SU-DHL-6 (cell line): ENCODE measurements around the gene DDN.

Source experiments
- H2AFZ ChIP-seq: fragments of 200-600 bp; sonication (generic); 2 replicates; pipeline ENCODE4 v1.6.1; 2014; ENCODE audit warnings: low read depth, mild to moderate bottlenecking, moderate library complexity, mixed read lengths, antibody characterized with exemption, low read length; ENCODE audit not compliant: severe bottlenecking
- H3F3A ChIP-seq: fragments of 200-600 bp; shearing (Covaris generic); 2 replicates; pipeline ENCODE4 v1.6.0; 2016; ENCODE audit warnings: antibody characterized with exemption, mild to moderate bottlenecking; ENCODE audit not compliant: insufficient read depth
- H3K27ac ChIP-seq: fragments of 200-600 bp; sonication (generic); 2 replicates; pipeline ENCODE4 v1.5.1; 2016; ENCODE audit warnings: low read depth, mild to moderate bottlenecking, low read length, moderate library complexity, mixed read lengths
- H3K27me3 ChIP-seq: fragments of 200-600 bp; sonication (generic), shearing (Covaris generic); 2 replicates; pipeline ENCODE4 v1.6.0; 2014; ENCODE audit warnings: mild to moderate bottlenecking, low read length
- H3K36me3 ChIP-seq: fragments of 200-600 bp; sonication (generic); 2 replicates; pipeline ENCODE4 v1.6.1; 2014; ENCODE audit warnings: mild to moderate bottlenecking, low read length, mixed read lengths
- H3K4me2 ChIP-seq: fragments of 300-600, 200-600 bp; shearing (Covaris generic), sonication (generic); 2 replicates; pipeline ENCODE4 v1.6.0; 2014; ENCODE audit warnings: low read length, low read depth, mild to moderate bottlenecking; ENCODE audit not compliant: poor library complexity, severe bottlenecking
- H3K4me3 ChIP-seq: fragments of 200-600 bp; sonication (generic); 2 replicates; pipeline ENCODE4 v1.5.1; 2014; ENCODE audit warnings: antibody characterized with exemption, low read length, mild to moderate bottlenecking, mixed read lengths; ENCODE audit not compliant: insufficient read depth, poor library complexity, severe bottlenecking
- H3K79me2 ChIP-seq: fragments of 200-600 bp; sonication (generic); 2 replicates; pipeline ENCODE4 v1.6.1; 2014; ENCODE audit warnings: mild to moderate bottlenecking, low read length, moderate library complexity; ENCODE audit not compliant: insufficient read depth
- H3K9ac ChIP-seq: fragments of 200-600 bp; sonication (generic); 2 replicates; pipeline ENCODE4 v1.7.0; 2014; ENCODE audit warnings: mild to moderate bottlenecking, low read length
- H3K9me2 ChIP-seq: fragments of 200-600 bp; sonication (generic); replicated peaks from 2 replicates; pipeline ENCODE4 v1.6.1; 2014; ENCODE audit warnings: low read length; ENCODE audit not compliant: insufficient read depth
- H3K9me3 ChIP-seq: fragments of 200-600 bp; sonication (generic); 2 replicates; pipeline ENCODE4 v1.6.1; 2014; ENCODE audit warnings: low read length, mixed read lengths; ENCODE audit not compliant: insufficient read depth
- H4K20me1 ChIP-seq: fragments of 200-600 bp; sonication (generic); 2 replicates; pipeline ENCODE4 v1.6.1; 2014; ENCODE audit warnings: low read depth, mild to moderate bottlenecking, antibody characterized with exemption, low read length, moderate library complexity, mixed read lengths
- CTCF ChIP-seq: fragments of 200-600 bp; sonication (generic); IDR thresholded peaks from one replicate; pipeline ENCODE4 v1.5.1; 2017; ENCODE audit warnings: antibody characterized with exemption, mild to moderate bottlenecking, low read length, moderate library complexity; ENCODE audit not compliant: insufficient read depth, poor library complexity, severe bottlenecking
- EZH2phosphoT487 ChIP-seq: fragments of 200-600 bp; sonication (generic), shearing (Covaris generic); conservative IDR thresholded peaks from 2 replicates; pipeline ENCODE4 v1.6.1; 2018; ENCODE audit warnings: mild to moderate bottlenecking, antibody characterized with exemption, low read length, moderate library complexity, mixed read lengths

The DDN gene

DNA sequence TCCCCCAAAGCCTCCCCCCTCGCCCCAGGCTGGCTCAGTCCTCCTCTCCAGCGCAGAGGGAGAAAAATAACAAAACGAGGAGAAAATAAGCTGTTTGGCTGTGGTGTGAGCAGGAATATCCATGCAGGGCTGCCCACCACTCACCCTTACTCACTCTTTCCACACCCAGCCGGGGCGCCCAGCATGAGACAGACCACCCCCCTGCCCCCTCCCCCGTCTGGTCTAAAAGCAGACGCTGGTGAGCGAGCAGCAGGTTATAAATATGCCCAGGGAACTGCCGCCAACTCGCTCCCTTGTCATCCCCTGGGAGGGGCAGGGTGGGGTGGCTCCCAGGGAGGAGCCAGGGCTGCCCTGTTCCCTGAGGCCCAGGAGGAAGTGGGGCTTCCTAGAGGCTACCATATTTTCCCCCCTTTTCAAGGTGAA is 13.7 kb downstream of the DDN start:
- Histone ChIP-seq H3K36me3 (no peaks in the 10 kb centered on the region), H3F3A (no peaks in the 10 kb centered on the region), H3K79me2 (no peaks in the 10 kb centered on the region), H3K4me2 (no peak overlapping the region), H3K9ac (no peak overlapping the region), H3K27ac (no peak overlapping the region), H3K9me3 (no peaks in the 10 kb centered on the region), H4K20me1 (no peaks in the 10 kb centered on the region), H2AFZ (no peak overlapping the region), H3K4me3 (no peak overlapping the region), H3K27me3 (no peaks in the 10 kb centered on the region), H3K9me2 (no peaks in the 10 kb centered on the region)
- TF ChIP-seq CTCF: no peak
- no peak for TF ChIP-seq EZH2phosphoT487

DNA sequence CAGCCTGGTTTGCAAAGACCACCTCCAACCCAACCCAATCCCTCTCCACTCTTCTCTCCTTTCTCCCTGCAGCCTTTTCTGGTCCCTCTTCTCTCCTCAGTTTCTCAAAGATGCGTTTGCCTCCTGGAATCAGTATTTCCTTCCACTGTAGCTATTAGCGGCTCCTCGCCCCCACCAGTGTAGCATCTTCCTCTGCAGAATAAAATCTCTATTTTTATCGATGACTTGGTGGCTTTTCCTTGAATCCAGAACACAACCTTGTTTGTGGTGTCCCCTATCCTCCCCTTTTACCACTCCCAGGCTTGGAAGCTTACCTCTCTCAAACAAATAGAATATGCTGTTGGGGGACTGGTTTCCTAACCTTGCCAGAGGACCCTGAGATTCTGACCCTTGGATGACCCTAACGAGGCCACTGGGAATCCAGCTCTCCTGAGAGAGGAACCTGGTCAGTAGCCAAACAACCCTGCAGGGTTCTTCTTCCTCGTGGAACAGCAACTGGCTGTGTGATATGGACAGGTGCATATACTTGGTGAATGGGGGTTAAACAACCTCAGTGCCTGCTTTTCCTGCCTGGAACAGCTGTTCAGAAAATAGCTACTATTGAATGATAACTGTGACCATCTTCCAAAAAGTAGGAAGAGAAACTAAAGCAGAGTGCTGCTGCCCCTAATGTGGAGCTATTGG is 16.6 kb downstream of the DDN start:
- H3K36me3 ChIP-seq: no peaks in the 10 kb centered on the region
- H3K27me3 ChIP-seq: no peaks in the 10 kb centered on the region

DNA sequence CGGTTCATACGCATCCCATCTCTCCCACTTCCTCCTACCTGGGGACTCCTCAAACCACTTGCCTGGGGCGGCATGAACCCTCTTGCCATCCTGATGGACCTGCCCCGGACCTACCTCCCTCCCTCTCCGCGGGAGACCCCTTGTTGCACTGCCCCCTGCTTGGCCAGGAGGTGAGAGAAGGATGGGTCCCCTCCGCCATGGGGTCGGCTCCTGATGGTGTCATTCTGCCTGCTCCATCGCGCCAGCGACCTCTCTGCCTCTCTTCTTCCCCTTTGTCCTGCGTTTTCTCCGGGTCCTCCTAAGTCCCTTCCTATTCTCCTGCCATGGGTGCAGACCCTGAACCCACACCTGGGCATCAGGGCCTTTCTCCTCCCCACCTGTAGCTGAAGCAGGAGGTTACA is 17.4 kb downstream of the DDN start:
- Histone ChIP-seq H3K27ac (no peak overlapping the region), H3K4me3 (no peak overlapping the region), H3K9me3 (no peaks in the 10 kb centered on the region), H3K36me3 (no peaks in the 10 kb centered on the region), H3K27me3 (no peaks in the 10 kb centered on the region), H2AFZ (no peak overlapping the region), H3K4me2 (no peak overlapping the region), H4K20me1 (no peaks in the 10 kb centered on the region), H3K9me2 (no peaks in the 10 kb centered on the region), H3F3A (no peaks in the 10 kb centered on the region), H3K79me2 (no peaks in the 10 kb centered on the region), H3K9ac (no peak overlapping the region)
- TF ChIP-seq CTCF (no peak), EZH2phosphoT487 (no peak)

More for the DNA sequence above, 16.6 kb downstream of the DDN start:
- no peak overlapping the region for H2AFZ ChIP-seq
- H3K9me3 ChIP-seq: no peaks in the 10 kb centered on the region
- H3K79me2 ChIP-seq: no peaks in the 10 kb centered on the region
- no peaks in the 10 kb centered on the region for H3K9me2 ChIP-seq
- no peaks in the 10 kb centered on the region for H3F3A ChIP-seq
- H3K4me2 ChIP-seq: no peak overlapping the region
- no peak overlapping the region for H3K27ac ChIP-seq
- H4K20me1 ChIP-seq: no peaks in the 10 kb centered on the region
- TF ChIP-seq CTCF (no peak), EZH2phosphoT487 (no peak)
- no peak overlapping the region for H3K9ac ChIP-seq
- H3K4me3 ChIP-seq: no peak overlapping the region
